ENCODE data around the gene BDP1.

DNA sequence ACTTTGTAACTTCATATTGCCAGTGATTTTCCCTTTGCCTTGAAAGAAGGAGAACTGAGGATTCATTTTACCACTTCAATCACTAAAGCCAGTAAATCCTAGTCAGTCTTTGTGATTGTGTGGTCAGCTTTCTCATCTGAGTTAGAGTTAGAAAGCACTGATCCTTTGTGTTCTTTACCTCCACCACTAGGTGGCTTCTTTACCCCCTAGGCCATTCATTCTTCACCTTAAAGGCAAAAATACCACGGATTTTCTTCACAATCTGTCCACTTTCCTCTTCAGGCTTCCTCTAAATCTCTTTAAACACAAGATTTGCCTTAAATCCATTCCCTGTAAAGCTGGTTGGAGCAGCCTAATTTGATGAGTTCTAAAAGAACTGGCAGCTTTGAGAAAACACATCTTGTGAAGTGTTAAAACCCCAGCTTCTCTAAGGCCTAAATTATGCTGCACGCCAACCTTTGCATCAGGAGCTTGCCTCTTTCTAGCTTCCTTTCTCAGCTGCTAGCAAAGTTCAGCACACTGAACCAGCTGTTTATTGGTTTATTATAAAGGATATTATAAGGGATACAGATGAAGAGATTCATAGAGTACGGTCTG is 20.4 kb downstream of the BDP1 start:
- TF ChIP-seq EZH2 (IDR thresholded peaks at IDR 0.05; ENCODE audit: insufficient read depth, poor library complexity, severe bottlenecking), result no peak
- TF ChIP-seq EZH2phosphoT487 (IDR thresholded peaks at IDR 0.05; ENCODE audit: insufficient read depth, low read depth), result no peak

Measured in GM23248 (cell line).